ENCODE results near the gene KCNAB1.

KCNAB1 gene

DNA sequence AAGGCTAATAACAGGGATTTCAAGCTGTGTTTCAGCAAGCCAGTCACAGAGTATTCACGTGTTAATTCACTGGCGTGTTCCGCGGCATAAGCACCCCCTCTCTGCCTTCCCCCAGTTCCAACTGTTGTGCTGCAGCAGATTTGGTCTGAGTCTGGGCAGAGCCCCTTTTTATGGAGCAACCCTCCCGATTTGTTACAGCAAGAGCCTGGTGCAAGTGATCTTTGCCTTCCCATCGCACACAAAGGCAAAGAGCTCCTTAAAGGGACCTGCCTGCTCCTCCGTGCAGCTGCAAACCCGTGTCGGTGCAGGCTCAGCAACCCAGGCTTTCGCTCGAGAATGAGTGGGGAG is 170.5 kb downstream of the KCNAB1 start:
- Histone ChIP-seq H3K27ac (no peak overlapping the region), H3K4me1 (no peaks in the 10 kb centered on the region), H3K4me2 (ENCODE audit: low read length) (no peak overlapping the region), H3K4me3 (ENCODE audit: low read depth, low read length) (no peak overlapping the region), H3K36me3 (ENCODE audit: control insufficient read depth, insufficient read depth, low read length) (no peaks in the 10 kb centered on the region), H3K9ac (no peak overlapping the region), H3K79me2 (no peaks in the 10 kb centered on the region), H2AFZ (no peak overlapping the region), H3K27me3 (ENCODE audit: control insufficient read depth, insufficient read depth, low read length) (peaks cover 9% of the 10 kb centered on the region), H3K9me3 (ENCODE audit: control insufficient read depth, low read length) (no peaks in the 10 kb centered on the region)
- TF ChIP-seq, protein P1, sequence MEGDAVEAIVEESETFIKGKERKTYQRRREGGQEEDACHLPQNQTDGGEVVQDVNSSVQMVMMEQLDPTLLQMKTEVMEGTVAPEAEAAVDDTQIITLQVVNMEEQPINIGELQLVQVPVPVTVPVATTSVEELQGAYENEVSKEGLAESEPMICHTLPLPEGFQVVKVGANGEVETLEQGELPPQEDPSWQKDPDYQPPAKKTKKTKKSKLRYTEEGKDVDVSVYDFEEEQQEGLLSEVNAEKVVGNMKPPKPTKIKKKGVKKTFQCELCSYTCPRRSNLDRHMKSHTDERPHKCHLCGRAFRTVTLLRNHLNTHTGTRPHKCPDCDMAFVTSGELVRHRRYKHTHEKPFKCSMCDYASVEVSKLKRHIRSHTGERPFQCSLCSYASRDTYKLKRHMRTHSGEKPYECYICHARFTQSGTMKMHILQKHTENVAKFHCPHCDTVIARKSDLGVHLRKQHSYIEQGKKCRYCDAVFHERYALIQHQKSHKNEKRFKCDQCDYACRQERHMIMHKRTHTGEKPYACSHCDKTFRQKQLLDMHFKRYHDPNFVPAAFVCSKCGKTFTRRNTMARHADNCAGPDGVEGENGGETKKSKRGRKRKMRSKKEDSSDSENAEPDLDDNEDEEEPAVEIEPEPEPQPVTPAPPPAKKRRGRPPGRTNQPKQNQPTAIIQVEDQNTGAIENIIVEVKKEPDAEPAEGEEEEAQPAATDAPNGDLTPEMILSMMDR (IDR thresholded peaks at IDR 0.05), result no peak

DNA sequence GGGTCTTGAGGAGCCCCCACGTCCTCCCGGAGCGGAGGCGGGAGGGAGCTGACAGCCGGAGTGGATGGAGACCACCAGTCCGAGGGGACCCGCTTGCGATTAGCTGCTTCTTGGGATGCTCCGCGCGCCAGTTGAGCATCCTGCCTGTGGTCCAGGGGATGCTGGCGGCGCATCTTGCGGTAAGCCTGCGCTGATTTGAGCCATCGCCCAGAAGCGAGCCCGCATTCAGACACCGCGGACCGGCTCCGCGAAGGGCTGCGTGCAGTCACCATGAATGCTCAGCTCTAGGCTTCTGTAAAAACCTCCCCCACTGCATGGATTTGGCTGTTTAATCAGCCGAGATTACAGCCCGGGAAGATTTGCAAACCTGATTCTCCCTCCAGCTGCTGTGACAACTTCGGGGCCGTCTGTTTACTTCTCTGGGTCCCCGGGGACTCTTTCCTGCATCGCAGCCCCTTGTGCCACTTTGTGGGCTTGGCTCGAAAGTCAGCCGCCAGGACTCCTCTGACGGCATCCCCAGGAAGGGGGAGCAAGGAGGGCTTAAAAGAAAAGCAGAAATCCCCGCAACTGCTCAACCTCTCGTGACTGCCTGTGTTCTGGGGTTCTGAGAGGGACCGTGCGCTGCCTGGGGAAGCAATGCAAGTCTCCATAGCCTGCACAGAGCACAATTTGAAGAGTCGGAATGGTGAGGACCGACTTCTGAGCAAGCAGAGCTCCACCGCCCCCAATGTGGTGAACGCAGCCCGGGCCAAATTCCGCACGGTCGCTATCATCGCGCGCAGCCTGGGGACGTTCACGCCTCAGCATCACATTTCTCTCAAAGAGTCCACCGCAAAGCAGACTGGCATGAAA is 171.1 kb downstream of the KCNAB1 start:
- Histone ChIP-seq H3K4me1 (no peaks in the 10 kb centered on the region), H3K4me3 (ENCODE audit: low read depth, low read length) (peak overlapping the region; percentile 8), H3K9ac (no peak overlapping the region), H3K27ac (no peak overlapping the region), H3K27me3 (ENCODE audit: control insufficient read depth, insufficient read depth, low read length) (peaks cover 9% of the 10 kb centered on the region), H3K4me2 (ENCODE audit: low read length) (peak overlapping the region; percentile 32), H3K79me2 (no peaks in the 10 kb centered on the region), H2AFZ (peak overlapping the region; percentile 20), H3K9me3 (ENCODE audit: control insufficient read depth, low read length) (no peaks in the 10 kb centered on the region), H3K36me3 (ENCODE audit: control insufficient read depth, insufficient read depth, low read length) (no peaks in the 10 kb centered on the region)
- TF ChIP-seq, protein P1 (IDR thresholded peaks at IDR 0.05), result no peak

GRCh38 chr3:156293566-156293965 is 173.2 kb downstream of the KCNAB1 start:
- Histone ChIP-seq H3K79me2 (no peaks in the 10 kb centered on the region), H3K4me1 (no peaks in the 10 kb centered on the region), H3K27me3 (ENCODE audit: control insufficient read depth, insufficient read depth, low read length) (peaks cover 9% of the 10 kb centered on the region), H3K4me3 (ENCODE audit: low read depth, low read length) (no peak overlapping the region), H3K27ac (no peak overlapping the region), H3K4me2 (ENCODE audit: low read length) (no peak overlapping the region), H2AFZ (no peak overlapping the region), H3K36me3 (ENCODE audit: control insufficient read depth, insufficient read depth, low read length) (no peaks in the 10 kb centered on the region), H3K9ac (no peak overlapping the region), H3K9me3 (ENCODE audit: control insufficient read depth, low read length) (no peaks in the 10 kb centered on the region)
- TF ChIP-seq, protein P1 (IDR thresholded peaks at IDR 0.05), result no peak

- H3K27ac ChIP-seq, result no peak overlapping the region
- H2AFZ ChIP-seq, result no peak overlapping the region
- H3K36me3 ChIP-seq (ENCODE audit: control insufficient read depth, insufficient read depth, low read length), result no peaks in the 10 kb centered on the region
- no peak overlapping the region for H3K4me2 ChIP-seq (ENCODE audit: low read length)
- H3K9ac ChIP-seq, result no peak overlapping the region
- no peaks in the 10 kb centered on the region for H3K4me1 ChIP-seq
- no peaks in the 10 kb centered on the region for H3K79me2 ChIP-seq
- TF ChIP-seq, protein P1 (IDR thresholded peaks at IDR 0.05), result no peak
- H3K27me3 ChIP-seq (ENCODE audit: control insufficient read depth, insufficient read depth, low read length), result no peaks in the 10 kb centered on the region
- H3K4me3 ChIP-seq (ENCODE audit: low read depth, low read length), result no peak overlapping the region
- H3K9me3 ChIP-seq (ENCODE audit: control insufficient read depth, low read length), result no peaks in the 10 kb centered on the region
Measured at GRCh38 chr3:156297582-156297981, 177.2 kb downstream of the KCNAB1 start.

DNA sequence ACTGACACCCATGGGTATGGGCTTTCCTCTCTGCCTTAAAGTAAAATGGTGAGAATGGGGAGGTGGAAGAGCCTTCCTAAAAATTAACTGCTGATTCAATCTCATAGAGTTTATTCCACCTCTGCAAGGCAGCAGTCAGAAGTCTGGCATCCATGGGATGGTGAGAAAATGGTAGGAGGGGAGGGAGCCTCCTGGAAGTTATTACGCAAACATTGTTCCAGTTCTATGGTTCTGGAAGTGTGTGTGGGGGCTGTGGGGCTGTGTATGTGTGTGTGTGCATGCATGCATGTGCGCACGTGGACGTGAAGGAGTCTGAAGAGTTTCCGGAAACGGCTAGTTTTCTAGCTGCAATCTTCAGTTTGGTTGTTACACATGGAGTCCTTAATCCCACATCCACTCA is 177.6 kb downstream of the KCNAB1 start:
- Histone ChIP-seq H3K4me2 (ENCODE audit: low read length) (no peak overlapping the region), H3K27ac (no peak overlapping the region)

More for the DNA sequence above, 177.6 kb downstream of the KCNAB1 start:
- no peak overlapping the region for H3K9ac ChIP-seq
- no peaks in the 10 kb centered on the region for H3K36me3 ChIP-seq (ENCODE audit: control insufficient read depth, insufficient read depth, low read length)
- H3K4me3 ChIP-seq (ENCODE audit: low read depth, low read length), result no peak overlapping the region
- TF ChIP-seq, protein P1 (IDR thresholded peaks at IDR 0.05), result no peak
- no peaks in the 10 kb centered on the region for H3K4me1 ChIP-seq
- H3K79me2 ChIP-seq, result no peaks in the 10 kb centered on the region
- H3K27me3 ChIP-seq (ENCODE audit: control insufficient read depth, insufficient read depth, low read length), result no peaks in the 10 kb centered on the region
- H3K9me3 ChIP-seq (ENCODE audit: control insufficient read depth, low read length), result no peaks in the 10 kb centered on the region
- no peak overlapping the region for H2AFZ ChIP-seq
